ENCODE data around the gene ROR1.
"Not testable (repeated sequence)": the region's sequence is repeated elsewhere in the genome, so short reads cannot be mapped to it uniquely, and the experiment has no call there.

Gene ROR1

DNA sequence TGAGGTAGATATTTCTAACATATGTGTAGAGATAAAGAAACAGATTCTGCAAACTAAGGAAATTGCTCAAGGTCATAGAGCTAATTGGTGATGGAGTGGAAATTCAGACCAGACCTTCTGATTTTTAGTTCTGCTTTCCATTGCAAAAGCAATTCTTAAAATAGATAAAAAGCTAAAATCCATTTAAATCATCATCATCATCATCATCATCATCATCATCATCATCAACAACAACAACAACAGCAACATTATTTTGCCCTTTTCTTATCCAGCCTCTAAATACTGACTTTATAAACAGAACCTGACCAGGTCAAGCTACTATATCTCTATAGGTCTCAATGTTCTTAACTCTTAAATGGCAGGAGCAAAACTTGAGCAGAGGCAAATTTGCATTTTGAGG, 14.0 kb upstream of the ROR1 start:
- no peak for DNase-seq

DNA sequence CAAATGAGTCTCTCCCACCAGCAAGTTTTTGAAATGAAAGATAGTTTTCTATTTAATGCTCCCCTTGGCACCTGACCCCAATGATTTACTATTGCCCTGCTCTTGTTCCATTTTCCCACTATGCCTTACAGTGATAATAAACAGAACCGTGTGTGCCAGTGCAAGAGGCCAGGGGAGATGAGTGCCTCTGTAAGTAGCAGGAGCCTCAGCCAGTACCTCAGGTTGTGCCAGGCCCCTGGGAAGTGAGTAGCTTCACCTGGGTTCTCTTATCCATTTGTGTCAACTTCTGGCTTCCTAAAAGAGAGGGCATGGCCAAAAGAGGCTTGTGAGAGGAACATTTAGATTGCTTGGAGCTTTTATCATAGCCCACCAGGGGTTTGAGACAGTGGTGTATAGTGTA, 3.4 kb upstream of the ROR1 start:
- DNase-seq, result no peak

DNA sequence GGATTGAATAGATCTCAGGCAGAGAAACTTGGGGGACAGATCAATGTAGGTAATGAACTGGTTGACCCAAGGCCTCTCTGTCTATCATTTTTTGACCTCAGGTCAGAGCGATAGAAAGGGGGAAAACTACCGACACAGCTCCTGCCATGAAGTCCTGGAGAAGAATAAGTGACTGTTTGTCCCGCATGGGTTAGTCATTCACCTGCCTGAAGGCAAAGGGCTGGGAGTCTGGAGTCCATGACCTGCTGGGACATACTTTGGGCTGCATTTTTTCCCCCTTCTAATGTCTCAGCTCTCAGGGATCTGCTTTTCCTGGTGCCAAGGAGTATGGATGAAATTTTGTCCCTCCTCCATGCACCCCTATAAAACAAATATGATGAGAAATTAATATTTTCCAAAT, 1.6 kb upstream of the ROR1 start:
- DNase-seq, result no peak

DNA sequence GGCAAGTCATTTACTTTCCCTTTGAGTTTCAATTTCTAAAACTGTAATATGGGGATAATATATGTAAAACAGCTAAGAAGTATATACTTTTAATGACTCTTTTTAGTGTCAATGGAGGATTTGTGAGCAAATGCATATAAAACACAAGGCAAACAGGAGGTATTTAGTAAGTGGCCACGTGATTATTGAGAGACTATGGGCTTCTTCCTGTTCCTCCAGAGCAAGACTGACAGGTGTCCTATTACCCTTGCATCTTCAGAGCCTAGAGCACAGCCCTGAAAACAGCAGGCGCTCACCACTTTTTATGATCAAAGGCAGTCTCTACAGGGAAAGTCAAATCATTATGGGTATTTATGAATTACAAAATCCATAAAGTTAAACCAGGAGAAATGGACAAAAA, 941 bp upstream of the ROR1 start:
- DNase-seq, result no peak

DNA sequence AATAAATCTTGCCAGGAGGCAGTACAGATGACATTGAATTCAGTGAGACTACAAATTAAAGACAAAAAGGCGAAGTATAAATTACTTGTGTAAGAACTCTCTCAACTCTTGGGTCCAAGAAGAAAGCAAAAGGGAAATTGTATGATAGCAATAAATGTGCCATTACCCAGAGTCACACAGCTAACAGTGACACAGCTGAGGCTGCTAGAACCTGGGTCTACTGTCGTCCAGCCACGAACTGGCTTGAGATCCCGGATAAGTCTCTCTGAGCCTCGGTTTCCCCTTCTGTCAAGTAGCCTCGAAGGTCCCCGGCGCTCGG, 362 bp upstream of the ROR1 start:
- no peak for DNase-seq

DNA sequence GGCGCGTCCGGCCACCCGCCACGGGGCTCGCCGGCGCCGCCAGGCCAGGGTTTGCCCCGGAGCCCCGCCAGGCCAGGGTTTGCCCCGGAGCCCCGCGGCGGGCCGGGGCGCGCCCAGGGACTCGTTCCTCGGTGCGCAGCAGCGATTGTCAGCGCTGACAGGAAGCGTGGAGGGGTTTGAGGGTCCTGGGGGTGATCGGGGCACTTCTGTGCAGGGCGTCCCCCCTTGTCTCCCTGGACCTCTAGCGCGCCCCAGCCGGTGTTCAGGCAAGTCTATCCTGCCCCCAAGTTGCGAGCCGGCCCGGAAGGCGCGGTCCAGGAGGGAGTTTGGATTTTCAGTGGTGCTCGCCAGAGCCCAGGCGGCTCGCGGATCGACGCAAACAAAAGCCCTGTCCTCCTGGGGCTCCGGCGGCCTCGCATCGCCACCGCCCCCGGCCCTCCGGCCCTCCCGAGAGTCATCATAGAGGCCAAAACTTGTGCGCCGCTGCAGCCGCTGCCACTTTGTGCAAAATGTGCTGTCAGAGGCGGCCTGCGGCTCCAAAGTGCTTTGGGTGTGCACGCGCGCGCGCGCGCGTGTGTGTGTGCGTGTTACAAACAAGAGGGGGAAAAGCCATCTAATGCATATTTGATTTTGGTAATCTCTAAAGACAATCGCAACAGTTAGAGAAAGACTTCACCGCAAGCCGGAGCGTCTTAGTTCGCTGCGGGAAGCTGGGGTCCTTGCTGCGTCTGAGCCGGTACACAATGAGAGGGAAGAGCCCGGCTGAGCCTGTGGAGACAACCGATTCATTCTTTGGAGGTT, 1.0 kb downstream of the ROR1 start:
- DNase-seq, result peak in 2 of 6 experiments; percentile 7 to 13

DNA sequence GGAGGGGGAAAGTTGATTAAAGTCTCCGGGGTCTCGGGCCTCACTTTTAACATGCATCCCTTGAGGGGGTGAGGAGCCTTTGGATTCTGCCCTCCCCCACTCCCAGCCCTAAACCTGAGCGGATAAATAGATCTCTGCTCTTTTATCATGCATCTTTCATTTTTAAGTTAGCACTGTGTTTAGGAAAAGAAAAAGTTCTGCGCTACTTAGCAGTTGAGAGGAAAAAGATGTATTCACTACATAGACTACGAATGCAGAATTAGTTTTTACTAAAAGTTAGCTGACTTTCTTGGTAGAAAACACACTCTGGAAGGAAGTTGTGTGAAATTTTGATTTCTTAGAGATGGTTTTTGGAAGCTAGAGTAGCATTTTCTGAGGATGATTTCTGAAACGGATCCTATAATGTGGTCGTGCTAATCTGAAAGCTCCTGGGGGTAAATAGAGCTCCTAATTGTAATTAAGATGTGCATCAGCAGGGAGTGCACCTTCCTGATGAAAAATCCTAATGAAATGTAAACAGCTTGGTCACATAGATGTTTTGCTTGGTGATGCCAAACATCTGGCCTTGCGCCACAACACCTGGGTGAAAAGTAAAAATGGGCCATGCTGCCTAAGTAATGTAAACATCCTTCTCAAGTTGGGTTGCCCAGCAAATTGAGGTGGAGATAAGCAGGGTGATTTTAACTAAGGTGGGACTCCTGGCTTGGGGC, 1.8 kb downstream of the ROR1 start:
- no peak for DNase-seq

DNA sequence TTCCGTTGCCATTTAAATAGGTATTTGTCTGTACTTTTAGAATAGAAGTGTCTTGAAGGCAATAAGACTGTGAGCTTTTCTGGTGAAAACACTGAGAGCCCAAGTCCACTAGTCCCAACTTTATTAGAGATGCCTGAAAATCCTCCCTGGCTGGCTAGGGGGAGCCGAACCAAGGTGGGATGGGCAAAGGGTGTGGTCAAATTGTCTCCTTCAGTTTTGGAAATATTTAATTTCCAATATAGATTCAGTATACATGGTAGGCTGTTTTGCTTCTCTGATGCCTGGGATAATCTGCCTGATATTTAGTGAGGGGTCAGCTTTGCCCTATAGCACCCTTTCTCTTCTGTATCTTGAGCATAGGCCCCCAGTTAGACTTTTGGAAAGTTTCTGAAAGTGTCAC, 3.5 kb downstream of the ROR1 start:
- no peak for DNase-seq

DNA sequence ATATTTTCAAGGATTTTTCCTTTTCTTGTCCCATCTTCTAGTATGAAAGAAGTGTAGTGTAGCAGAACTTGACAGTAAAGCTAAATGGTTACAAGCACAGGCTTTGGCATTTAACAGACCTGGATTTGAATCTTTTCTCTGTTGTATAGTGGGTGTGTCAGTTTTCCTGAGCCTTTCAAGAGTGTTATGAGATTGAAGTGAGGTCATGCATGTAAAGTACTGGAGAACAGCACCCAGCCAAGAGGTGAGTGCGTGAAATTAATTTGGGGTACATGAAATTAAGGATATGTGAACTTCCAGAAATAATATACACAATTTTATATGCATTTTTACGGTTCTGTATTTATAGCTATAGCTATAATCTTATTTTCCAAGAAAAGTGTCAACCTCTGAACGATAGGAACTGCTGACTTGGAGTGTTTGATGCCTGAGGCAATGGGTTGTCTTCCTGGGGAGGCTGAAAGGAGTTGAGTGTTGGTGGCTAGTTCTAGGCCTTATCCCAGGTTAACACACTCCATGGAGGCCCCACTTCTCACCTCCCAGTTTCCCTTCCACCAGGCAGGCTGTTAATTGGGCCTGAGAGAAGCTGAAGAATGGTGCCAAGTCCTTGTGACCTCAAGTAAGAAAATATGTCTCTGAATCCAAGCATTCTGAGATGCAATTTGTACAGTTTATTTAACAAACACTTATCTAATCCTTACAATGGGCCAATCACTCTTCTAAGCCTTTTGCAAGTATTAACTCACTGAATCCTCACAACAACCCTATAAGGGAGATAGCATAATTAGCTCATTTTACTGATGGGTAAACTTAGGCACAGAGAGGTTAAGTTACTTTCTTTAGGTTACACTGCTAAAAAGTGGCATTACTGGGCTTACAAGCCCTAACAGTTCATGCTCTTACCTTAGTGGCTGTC, 4.4 kb downstream of the ROR1 start:
- DNase-seq, result no peak

DNA sequence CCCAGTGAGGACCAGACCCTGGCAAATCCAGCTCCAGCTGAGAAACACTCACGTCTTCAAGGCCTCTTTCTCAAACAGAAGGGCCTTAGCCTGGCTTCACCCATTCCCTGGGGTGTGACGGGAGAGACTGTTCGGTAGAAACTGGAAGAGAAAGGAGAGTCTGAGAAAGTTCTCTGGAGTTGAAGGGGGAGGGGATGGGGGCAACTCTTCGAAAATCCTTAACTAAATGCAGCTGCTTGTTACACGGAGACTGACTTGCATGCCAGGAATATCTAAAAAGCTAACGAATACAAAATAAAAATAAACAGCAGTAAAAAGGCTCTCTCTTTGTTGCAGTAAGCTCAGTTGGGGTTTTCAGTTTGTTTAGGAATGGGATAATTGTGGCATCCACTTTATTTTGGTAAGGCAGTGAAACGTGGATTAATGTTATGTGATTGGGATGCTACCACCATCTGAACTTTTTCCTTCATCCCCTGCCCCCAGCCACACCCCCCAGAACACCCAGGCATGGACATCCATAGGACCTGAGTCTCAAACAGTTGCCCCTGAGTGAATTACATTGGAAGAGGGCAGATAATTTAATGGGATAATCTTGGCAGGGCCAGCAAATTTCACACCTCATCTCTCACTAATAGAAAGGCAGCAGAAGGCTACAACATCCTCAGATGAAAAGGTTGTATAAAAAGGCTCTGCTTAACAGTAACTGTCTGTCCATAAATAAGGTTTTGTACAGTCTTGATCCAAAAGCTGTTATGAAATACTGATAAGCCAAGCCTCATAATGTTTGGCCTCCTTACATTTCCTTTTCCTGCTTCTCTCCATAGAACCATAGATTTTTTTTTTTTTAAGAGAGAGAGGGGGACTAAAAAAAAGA, 5.8 kb downstream of the ROR1 start:
- no peak for DNase-seq

DNA sequence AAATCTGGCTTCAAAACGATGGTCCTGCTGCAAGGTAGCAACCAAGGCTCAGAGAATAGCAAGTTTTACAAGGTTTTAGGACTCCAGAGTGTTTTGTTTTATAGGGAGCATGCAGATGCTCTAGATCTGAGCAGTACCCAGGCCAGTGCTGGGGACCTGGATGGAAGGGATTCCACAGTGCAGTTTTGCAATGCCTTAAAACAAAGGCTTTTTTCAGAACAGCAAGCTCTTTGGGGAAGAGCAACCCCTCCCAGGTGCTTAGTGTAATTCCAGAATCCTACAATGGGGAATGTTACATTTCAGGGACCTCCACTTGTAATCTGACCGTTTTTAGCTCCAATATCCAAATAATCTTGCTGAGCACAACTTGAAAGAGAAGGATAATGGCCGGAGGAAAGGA, 6.7 kb downstream of the ROR1 start:
- no peak for DNase-seq

DNA sequence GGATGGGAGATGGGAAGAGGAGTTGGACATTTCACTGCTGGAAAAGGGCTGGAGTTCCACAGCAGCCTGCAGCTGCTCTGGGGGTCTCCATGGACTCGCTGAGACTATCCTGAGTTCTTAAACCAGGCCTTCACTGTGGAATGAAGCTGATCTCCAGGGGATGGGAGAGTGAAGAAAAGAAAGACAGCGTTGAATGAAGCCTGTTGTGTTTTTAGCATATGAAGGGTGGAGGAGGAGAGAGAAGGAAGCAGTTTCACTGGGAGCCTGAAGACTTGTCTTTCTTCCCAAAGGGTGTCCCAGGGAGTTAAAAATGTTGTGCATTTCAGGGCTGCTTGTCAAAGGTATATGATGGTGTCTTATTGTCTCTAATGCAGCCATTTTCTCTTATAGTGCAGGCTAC, 9.2 kb downstream of the ROR1 start:
- DNase-seq, result no peak

DNA sequence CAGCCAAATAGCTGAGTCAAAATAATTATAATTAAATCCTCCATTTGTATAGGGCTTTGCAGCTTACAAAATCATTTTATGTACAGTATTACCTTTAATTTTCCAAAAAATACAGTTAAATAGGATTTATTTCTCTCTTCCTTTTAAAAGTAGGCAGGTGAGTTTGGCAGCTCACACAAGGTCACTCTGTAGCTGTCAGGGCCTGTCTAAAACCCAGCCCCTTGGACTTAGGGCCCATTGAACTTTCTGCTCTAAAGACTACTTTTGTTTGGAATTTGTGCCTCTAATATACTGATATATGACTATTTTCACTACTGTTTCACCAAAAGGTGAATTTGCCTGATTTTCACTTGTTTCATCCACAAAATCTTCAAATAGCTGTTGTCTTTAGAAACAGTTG, 10.3 kb downstream of the ROR1 start:
- no peak for DNase-seq

DNA sequence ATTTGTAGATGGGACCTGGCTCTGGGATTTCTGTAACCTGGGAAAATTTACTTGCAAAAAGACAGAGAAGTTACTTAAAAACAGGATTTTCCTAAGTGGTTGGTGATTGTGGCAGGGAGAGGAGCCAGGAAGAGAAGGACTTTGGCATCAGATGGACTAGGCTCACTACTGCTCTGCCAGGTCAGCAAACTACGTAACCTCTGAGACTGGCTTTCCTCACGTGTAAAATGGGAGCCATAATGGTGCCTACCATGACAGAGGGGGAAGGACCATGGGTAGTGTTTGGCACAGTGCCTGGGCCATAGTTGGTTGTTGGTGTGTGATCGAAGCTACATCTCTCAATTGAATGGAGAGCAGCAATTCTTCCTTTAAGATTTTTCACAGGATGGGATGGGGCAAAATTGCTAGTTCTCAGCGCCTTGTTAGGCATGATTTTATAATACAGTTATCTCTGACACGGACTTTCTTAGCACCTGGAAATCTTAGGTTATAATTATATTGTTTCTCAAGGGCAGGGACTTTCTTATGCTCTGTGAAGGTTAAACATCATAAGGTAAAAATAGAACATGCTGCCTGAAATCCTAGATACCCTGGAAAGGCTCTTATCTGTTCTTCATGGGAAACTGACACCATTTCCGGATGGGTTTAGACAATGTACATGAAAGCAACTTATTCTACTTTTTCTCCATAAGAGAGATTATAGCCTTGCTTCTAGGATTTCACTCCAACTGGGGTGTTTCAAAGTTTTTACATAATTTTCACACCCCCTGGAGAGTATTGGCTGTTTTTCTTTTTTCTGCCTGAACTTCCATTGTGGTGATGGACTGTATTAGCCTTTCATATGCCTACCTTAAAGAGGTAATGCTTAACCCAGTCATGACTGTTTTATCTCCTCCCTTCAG, 10.9 kb downstream of the ROR1 start:
- DNase-seq, result no peak

DNA sequence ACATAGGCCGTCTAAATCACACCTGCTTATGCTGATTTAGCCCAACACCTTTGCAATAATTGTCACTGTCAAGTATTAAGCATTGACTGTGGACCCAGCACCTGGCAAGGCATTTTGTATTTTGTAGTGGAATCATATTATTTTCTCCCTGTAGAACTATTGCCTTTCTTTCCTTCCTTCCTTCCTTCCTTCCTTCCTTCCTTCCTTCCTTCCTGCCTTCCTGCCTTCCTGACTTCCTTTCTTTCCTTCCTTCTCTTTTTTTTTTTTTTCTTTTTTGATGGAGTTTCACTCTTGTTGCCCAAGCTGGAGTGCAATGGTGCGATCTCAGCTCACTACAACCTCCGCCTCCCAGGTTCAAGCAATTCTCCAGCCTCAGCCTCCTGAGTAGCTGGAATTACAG, 13.5 kb downstream of the ROR1 start:
- DNase-seq, result not testable (repeated sequence)

DNA sequence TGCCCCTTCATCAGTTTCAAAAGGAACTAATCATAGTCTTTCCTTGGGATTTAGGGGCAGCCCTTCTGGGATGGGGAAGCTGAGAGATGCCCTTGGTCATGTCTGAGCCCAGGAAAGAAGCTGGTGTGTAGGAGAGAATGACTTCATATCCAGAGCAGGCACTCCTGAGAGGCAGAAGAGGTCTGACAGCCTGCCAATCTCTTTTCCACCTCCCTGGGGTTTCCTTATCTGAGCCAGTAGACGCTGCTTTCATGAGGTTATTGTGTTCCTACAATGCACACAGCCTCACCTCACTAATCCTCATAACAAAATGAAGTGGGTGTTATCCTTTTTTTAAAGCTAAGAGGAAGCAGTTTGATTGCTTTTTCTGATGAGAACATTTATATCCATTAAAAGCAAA, 14.1 kb downstream of the ROR1 start:
- no peak for DNase-seq

DNA sequence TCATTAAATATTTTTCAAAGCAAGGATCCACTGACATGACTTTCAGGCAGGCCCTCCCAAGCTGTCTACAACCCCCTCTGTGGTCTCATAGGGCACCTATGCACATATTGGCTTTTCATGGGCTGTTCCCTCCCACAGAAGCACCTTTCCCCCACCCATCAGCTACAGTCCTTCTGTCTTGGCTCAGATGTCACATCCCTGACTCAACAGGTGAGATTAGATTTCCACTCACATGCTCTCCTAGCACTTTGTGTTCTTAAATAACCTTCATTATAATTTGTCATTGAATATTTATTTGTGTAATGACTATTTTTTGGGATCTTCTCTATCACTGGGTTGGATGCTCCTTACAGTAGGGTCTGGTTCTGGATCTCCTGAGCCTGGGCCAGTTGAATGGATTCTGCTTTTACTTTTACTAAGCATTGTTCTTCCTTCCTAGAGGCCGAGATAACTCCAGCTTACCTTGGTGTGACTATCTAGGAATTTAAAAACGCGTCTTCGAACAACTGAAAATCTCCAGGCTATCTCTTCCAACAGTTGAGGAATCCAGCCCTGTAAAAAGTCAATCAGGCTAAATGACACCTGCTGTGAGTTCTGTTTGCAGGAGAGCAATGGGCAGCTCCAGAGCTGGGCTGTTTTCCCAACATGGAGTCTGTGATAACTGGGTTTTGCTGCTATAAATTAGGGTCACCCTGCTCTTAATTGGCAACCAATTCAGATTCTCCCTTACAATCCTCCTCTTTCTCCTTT, 16.2 kb downstream of the ROR1 start:
- no peak for DNase-seq

DNA sequence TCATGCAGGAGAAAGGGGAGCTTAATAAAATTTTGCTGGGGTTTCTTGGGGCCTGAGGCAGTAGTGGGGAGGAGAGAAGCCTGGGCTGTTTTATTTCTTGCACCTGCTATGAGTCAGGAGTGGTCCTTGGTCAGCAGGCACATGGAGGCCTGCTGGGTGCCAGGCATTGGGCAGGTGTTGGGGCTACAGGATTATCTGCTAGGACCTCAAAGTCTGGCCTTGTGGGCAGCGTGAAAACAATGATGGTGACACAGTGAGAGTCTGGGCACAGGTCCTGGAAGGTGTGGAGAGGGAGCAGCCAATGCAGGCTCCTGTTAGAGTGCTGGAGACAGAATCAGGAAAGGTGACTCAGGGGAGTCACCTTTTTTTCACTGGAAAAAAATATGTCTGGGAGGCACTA, 17.2 kb downstream of the ROR1 start:
- DNase-seq, result no peak

DNA sequence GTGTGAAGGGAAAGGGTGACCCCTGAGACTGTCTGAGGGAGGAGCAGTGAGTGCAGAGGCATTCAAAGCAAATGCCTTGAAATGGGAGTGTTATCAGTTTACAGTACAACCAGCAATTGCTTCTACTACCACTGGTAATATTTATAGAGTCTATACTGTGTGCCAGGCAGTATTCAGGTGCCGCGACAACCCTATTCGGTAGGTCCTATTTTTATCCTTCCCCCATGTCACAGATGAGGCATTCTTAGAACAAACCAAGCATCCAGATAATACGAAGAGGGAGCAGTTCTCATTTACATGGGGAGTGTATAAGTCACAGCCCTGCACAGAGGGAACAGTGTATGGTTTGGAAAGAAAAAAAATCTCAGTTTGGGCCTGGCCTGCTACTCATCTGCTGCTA, 18.3 kb downstream of the ROR1 start:
- no peak for DNase-seq

DNA sequence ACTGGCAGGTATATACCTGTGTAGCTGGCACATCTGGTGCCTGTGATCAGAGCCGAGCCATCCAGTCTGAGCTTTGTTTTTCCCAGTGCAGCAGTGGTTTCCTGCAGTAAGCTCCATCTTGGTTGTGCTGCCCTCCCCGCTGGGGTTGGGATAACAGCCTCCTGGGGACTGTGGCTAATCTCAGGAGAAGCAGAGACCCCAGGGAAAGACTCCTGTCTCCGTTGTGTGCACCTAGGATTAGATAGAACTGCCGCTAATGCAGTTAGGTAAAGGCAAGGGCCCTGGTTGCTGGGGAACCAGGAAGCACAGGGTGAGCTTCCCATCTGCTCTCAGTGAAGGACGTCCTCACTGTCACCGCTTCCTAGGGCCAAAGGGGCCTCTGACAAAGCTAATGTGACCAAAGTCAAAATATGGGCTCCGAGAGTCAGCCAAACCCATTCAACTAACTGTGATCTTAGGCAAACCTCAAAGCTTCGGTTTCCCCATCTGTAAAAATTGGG, 20.0 kb downstream of the ROR1 start:
- DNase-seq, result no peak

DNA sequence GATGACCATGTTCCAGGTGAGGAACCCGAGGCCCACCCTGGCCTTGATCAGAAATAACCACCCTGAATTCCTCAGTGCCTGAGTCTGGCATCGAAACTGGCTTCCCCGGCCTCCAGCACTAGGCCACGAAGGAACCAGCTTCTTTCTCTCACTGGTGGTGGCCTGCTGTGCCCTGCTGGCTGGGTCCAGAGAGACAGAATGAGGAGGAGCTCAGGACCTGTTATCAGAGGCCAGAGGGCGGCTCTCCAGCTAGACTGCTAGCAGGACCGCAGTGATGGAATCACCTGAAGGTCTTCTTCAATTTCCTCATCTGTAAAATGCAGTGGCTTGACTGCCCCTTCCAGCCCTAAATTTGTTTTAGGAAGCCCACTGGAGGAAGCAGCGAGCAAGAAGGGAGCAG, 20.5 kb downstream of the ROR1 start:
- DNase-seq, result no peak

All from stimulated activated naive CD4-positive, alpha-beta T cell (primary cell).